ENCODE data around the gene PLD6.
"Not testable (repeated sequence)": the region's sequence is repeated elsewhere in the genome, so short reads cannot be mapped to it uniquely, and the experiment has no call there.

Gene PLD6

DNA sequence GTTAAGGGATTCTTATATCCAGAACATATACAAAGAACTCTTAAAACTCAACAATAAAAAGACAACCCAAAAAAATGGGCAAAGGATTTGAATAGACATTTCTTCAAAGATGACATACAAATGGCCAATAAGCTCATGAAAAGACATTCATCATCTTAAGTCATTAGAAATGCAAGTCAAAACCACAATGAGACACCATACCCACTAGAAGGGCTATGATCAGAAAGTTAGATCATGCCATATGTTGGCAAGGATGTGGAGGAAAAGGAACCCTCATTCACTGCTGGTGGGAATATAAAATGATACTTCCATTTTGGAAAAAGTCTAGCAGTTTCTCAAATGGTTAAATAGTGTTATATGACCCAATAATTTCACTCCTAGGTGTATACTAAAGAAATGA lies 9.4 kb downstream of the PLD6 start:
- no peak for DNase-seq

- DNase-seq = not testable (repeated sequence)
Observed at GRCh38 chr17:17195466-17195865, 10.7 kb downstream of the PLD6 start.

GRCh38 chr17:17191961-17192381 lies 14.2 kb downstream of the PLD6 start:
- peak in 1 of 3 experiments; percentile 0 for DNase-seq

DNA sequence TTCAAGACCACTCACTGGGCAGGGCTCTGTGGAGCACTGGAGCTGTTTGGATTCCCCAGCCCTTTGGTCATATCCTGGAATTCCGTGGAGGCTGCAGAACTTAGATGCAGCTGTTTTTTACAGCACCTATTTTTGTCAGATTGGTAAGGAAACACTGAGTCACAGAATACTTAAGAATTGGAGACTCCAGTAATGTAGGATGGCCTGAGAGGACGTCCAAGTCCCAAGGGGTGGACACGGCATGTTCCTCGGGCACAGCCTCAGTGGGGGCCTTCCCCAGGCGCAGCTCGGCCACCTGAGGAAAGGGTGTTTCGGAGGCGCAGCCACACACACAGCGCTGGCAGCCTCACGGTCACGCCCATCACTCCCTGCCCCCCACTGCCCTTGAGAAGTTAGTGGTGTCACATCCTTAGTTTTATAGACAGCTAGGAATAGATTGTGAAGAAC lies 14.8 kb downstream of the PLD6 start:
- DNase-seq = no peak

DNA sequence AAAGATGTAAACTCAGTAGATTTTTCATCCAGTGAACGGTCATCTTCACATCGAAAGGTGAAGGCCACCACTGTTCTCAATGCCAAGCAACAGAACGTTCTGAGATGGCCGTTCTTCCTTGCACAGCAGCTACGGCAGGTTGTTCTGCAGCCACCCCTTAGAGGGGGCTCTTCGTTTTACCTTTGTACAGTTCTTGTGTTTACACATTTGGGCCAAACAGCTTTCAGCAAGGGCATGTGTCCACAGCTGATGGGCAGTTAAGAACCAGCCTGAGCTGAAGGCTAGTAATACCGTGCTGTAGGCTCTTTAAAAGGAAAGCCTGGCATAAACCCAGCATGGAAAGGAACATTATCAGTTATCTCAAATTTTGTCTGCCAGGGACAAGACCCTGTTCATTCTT lies 15.9 kb downstream of the PLD6 start:
- DNase-seq = no peak

DNA sequence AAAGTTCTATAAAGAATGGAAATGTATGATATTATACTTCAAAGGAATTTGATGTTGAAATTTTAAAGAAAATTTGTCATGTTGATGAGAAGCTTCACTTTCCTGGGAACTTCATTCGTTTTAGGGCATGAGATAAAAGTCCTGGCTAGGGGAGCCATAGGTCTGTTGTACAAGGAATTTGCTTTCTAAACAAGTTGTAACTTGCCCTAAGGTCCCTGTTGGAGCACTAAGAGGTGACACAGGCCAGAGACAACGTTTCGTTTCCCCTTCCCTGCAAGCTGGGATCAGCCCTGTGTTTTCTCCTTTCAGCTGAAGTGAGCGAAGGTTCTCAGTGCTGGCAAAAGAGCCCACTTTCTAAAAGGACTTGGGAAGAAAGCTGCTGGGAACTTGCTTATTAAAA lies 16.6 kb downstream of the PLD6 start:
- no peak for DNase-seq

DNA sequence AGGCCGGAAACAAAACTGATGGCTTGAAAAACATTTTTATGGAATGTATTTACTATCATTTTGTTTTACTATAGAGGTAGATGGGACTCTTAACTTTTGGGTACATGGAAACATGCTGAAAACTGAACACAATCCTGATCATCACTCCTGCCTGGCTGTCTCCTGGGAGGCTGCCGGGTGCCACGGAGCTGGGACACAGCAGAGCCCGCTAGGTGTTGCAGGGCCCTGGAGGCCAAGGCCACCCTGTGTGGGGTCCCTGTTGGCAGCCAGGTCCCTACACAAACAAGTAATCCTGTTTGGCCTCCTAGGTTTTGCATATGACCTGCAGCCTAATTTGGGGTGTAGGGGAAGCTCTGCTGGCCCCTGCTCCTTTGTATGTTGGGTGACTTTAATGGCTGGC lies 17.5 kb downstream of the PLD6 start:
- DNase-seq = no peak

DNA sequence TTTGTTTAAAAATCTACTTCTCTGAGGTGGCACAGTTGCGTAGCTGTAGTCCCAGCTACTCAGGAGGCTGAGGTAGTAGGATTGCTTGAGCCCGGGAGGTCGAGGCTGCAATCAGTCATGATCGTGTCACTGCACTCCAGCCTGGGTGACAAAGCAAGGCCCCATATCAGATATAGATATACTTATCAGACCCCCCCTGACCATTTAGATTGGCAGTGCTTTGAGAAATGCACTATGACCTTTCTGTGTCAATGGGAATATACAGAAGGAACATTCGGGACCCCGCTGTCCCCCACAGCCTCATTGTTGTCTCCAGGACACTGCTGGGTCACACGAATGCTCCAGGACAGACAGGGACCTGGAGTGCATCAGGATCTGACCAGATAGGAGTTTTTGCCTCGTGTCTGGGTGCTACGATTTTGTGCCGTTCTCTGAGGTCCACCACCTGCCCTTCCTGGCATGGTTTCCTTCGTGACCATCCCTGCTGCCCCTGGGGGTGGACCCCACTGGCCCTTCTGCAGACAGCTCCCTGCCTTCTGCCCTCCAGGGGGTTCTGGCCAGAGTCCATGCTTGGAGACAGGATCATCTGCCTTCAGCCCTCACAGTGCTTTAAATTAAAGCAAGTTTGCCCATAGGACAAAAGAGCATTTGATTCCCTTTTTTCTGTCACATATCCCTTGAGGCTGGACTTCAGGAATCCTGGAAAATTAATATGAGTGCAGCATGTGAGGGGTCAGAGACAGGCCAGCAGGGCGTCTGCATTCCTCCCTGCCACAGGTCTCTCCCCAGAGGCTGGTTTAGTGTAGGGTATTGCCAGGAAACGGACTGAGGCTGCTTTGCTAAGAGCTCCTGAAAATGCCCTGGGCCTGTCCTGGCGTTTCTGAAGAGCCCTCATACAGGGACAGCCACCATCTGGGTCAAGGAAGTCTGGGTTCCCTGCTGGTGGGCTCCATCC lies 19.3 kb downstream of the PLD6 start:
- DNase-seq = no peak

GRCh38 chr17:17186051-17186450 lies 20.1 kb downstream of the PLD6 start:
- DNase-seq = peak in 1 of 3 experiments; percentile 3

GRCh38 chr17:17184985-17185757 lies 21.0 kb downstream of the PLD6 start:
- not testable (repeated sequence) for DNase-seq

DNA sequence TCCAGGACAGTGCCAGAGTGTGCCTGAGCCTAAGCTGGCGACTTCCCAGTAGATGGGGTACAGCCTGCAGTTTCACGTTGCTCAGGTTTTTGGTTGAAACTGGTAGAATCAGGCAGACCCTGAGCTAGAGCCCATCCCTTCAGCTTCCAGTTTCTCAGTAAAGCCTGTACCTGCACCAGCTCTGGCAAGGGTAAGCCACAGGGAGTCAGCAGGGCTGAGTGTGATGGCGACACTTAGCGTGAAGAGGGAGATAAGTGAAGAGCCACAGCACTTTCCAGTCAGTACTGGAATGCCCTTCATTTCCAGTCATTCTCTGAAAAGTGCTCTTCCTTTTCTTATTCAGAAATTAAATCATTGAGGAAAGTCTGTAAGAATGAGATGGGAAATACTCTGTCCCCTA lies 22.4 kb downstream of the PLD6 start:
- no peak for DNase-seq

DNA sequence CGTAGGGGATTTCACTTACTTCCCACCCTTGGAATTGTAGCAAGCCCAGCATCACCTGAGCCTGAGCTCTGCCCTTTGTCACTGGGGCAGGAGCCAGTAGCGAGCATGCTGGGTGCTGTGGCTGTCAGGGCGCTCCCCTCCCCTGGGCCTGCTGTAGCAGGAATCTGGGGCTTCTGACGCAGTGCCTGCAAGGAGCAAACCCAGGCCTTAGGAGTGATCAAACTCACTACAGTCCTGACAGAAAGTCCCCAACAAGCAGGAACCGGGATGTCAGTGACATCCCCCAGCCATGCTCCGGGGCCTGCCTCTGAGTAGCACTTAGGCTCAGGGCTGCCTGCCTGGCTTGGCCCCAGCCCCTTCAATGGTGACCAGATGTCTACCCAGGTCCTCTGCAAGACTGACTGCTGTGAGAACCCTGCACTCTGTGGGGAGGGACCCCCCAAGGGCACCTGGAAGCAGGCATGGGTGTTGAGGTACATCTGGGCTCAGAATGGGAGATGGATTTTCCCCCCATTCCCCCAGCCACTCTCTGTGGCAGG lies 23.5 kb downstream of the PLD6 start:
- peak in 1 of 3 experiments; percentile 0 for DNase-seq

- no peak for DNase-seq
Observed at GRCh38 chr17:17181666-17182597, 24.2 kb downstream of the PLD6 start.

DNA sequence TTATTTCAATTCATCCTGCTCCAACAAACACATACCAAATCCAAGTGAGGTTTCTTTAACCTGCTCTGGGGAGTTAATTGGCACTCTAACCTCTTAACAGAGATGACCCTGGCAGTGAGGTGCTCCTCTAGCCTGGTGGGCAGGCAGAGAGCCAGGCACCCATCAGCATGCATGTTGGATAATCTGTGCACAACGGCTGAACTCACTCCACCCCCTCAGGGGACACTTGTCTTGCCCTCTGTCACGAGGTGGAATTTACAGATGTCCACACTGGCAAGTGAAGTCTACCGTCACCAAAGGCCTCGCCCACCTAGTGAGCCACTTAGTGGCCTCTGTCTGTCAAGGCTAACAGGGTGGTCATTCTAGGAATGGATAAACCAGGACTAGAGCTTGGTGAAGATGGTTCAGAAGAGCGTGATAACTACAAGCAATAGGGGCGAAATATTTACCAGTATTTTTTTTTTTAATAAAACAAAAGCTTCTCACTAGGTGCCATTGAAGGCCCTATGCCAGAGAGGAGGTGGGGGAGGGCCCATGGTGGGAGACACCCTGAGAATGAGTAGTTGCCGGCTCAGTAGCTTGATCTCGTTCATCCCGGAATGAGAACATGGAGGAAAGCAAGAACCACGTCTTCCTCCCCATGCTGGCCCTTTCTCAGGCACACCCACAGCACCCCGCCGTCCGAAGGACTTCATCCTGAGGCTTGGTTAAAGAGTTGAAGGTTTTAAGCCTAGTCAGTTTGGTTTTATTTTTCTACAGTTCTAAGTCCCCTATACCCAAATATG lies 25.2 kb downstream of the PLD6 start:
- no peak for DNase-seq

DNA sequence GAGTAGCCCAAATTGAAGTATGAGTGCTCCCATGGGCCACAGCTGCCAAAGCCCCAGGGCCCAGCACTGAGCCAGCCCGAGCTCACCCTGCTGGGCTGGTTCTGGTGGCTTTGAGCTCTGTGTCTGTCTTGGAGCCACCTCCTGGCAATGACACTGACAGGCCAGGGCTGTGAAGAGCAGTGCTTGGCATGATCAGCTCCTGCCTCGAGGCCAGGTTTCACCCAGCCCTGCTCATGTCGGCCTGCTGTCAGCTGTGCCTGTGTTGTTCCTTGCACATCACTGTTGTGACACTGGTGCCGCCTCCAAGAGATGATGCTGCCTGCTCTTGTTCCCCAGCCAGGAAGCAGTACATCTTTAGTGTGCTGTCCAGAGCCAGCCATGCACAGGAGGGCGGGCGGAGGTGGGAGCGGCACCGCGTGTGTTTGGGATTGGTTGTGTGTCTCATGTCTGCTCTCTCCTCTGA lies 26.0 kb downstream of the PLD6 start:
- DNase-seq = no peak

- no peak for DNase-seq
Observed at GRCh38 chr17:17179371-17179827, 26.7 kb downstream of the PLD6 start.

GRCh38 chr17:17177176-17177575 lies 29.0 kb downstream of the PLD6 start:
- no peak for DNase-seq

DNA sequence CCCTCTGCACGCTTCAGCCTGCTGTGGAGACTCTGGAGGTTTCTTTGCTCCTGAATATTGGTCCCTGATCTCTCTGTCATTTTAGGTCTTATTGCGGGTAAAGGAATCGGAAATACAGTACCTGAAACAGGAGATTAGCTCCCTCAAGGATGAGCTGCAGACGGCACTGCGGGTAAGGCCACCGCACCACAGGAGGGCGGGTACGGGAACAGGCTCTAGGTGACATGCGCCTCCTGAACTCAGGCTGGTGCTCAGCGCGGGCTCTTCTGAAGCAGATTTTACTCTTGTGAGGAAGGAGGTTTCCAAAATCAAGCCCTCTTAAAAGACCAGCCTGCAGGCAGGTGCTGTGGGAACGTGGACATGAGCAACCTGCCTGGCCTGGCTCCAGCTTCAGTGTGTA lies 29.8 kb downstream of the PLD6 start:
- DNase-seq = no peak

DNA sequence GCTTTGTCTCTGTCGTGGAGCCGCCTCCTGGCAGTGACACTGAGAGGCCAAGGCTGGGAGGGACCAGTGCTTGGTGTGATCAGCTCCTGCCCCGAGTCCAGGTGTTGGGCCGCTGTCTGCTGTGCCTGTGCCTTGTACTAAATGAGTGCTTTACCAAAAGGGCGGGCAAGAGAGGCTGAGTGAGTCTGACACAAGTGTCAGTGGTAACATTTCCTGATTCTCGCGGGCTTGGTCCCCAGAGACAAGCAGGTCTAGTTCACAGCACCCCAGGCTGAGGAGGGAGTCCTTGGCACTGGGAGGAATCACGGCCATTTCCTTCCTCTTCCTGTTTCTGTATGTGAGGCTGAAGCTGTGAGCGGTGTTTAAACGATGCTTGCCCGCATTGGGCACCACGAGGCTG lies 30.2 kb downstream of the PLD6 start:
- no peak for DNase-seq

GRCh38 chr17:17175340-17175739 lies 30.8 kb downstream of the PLD6 start:
- no peak for DNase-seq

DNA sequence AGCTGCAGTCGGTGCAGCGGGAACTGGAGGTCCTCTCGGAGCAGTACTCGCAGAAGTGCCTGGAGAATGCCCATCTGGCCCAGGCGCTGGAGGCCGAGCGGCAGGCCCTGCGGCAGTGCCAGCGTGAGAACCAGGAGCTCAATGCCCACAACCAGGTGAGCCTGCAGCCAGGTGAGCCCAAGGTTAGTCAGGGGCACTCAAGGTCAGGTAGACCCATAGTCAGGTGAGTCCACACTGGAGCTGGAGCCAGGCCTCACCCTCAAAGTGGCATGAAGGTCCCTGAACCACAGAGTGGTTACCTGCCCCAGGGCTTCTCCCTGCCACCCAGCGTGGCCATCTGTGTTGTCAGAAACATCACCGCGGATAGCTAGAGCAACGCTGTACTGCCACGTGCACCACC lies 32.2 kb downstream of the PLD6 start:
- DNase-seq = no peak
